Omental fat pad (tissue), 4 donors: ENCODE results near the gene ZSCAN4. TPM values are rescaled to one million over a fixed set of nuclear protein-coding genes. Genes with fewer than 3 reads are reported as not detected.

Experiments
- ATAC-seq: fragments of 150-250 bp; one replicate; pipeline ENCODE4 v1.9.1; 2016; ENCODE audit warnings: mild to moderate bottlenecking, moderate library complexity; ENCODE audit not compliant: low FRiP score
- DNase-seq: peaks from one replicate; pipeline ENCODE4 v3.0.0-alpha.2; 2019; ENCODE audit warnings: low spot score
- CTCF ChIP-seq, 3 donors: fragments of 450-650 bp; IDR thresholded peaks; one replicate each; pipeline ENCODE4 v1.5.1; 2016 to 2017; ENCODE audit warnings: antibody characterized with exemption in 3 of 3, mild to moderate bottlenecking in 3 of 3, moderate library complexity in 2 of 3
- total RNA-seq, 4 donors: library from RNA; depleted of rRNA; stranded (reverse); fragments of >200 nt; gene quantifications; one replicate each; pipeline ENCODE4 v1.1.0, GENCODE V29; 2016

The ZSCAN4 gene
- total RNA-seq, 4 donors from 2014 or later: not detected

GRCh38 chr19:57719901-57720519, 51.3 kb downstream of the ZSCAN4 start:
- TF ChIP-seq CTCF (IDR thresholded peaks at IDR 0.05): no peak
- DNase-seq (no peak), ATAC-seq (no peak)

- DNase-seq (no peak), ATAC-seq (no peak)
- no peak for TF ChIP-seq CTCF (IDR thresholded peaks at IDR 0.05)
These were observed 52.1 kb downstream of the ZSCAN4 start for GRCh38 chr19:57720878-57721277.

Other genes starting within 250 kb of the ZSCAN4 start
- gene ZNF749, start 233.6 kb upstream of the ZSCAN4 start, total RNA-seq: 10 to 100 TPM in 1 of 4 donors, 1 to 10 TPM in 3; 3.3 to 18.0 (median 7.6) TPM
- gene VN1R1, start 211.8 kb upstream of the ZSCAN4 start, total RNA-seq: under 1 TPM in 3 of 4 donors, not detected in 1; 0.19 to 0.48 (median 0.44) TPM
- gene ZNF772, start 191.4 kb upstream of the ZSCAN4 start, total RNA-seq: 10 to 100 TPM in 1 of 4 donors, 1 to 10 TPM in 3; 4.5 to 17.2 (median 8.6) TPM
- gene ZNF419, start 181.2 kb upstream of the ZSCAN4 start, total RNA-seq: 10 to 100 TPM in 3 of 4 donors, 1 to 10 TPM in 1; 5.8 to 14.8 (median 12.5) TPM
- gene ZNF773, start 169.0 kb upstream of the ZSCAN4 start, total RNA-seq: 10 to 100 TPM in 2 of 4 donors, 1 to 10 TPM in 2; 5.7 to 15.5 (median 9.6) TPM
- 1 to 10 TPM; 2.4 to 6.6 (median 4.9) TPM for gene ZNF549, start 141.6 kb upstream of the ZSCAN4 start, total RNA-seq
- 1 to 10 TPM; 3.7 to 8.8 (median 6.9) TPM for gene ZNF550, start 109.1 kb upstream of the ZSCAN4 start, total RNA-seq
- 1 to 10 TPM; 2.0 to 6.0 (median 3.7) TPM for gene ZNF416, start 90.0 kb upstream of the ZSCAN4 start, total RNA-seq
- 1 to 10 TPM; 1.3 to 3.5 (median 2.5) TPM for gene ZIK1, start 84.8 kb upstream of the ZSCAN4 start, total RNA-seq
- 1 to 10 TPM in 3 of 4 donors, under 1 TPM in 1; 0.65 to 3.6 (median 3.0) TPM for gene ZNF530, start 69.0 kb upstream of the ZSCAN4 start, total RNA-seq
- 10 to 100 TPM in 3 of 4 donors, 1 to 10 TPM in 1; 9.6 to 25.1 (median 13.8) TPM for gene ZNF134, start 54.7 kb upstream of the ZSCAN4 start, total RNA-seq
- 10 to 100 TPM in 1 of 4 donors, 1 to 10 TPM in 3; 5.3 to 15.0 (median 9.2) TPM for gene ZNF211, start 35.8 kb upstream of the ZSCAN4 start, total RNA-seq
- 10 to 100 TPM in 1 of 4 donors, 1 to 10 TPM in 3; 7.3 to 22.2 (median 8.1) TPM for gene ZNF551, start 13.0 kb downstream of the ZSCAN4 start, total RNA-seq
- gene ZNF154, start 40.3 kb downstream of the ZSCAN4 start, total RNA-seq: 1 to 10 TPM; 1.4 to 4.4 (median 2.8) TPM
- 10 to 100 TPM in 1 of 4 donors, 1 to 10 TPM in 3; 3.0 to 10.2 (median 6.3) TPM for gene ZNF671, start 58.7 kb downstream of the ZSCAN4 start, total RNA-seq
- 10 to 100 TPM in 2 of 4 donors, 1 to 10 TPM in 2; 5.3 to 18.1 (median 10.1) TPM for gene ZNF776, start 77.9 kb downstream of the ZSCAN4 start, total RNA-seq
- 10 to 100 TPM; 14.3 to 21.1 (median 17.4) TPM for gene ZNF586, start 100.7 kb downstream of the ZSCAN4 start, total RNA-seq
- gene ZNF552, start 146.0 kb downstream of the ZSCAN4 start, total RNA-seq: 10 to 100 TPM in 1 of 4 donors, 1 to 10 TPM in 3; 5.7 to 17.3 (median 8.8) TPM
- 10 to 100 TPM; 12.7 to 39.0 (median 19.0) TPM for gene ZNF587B, start 161.4 kb downstream of the ZSCAN4 start, total RNA-seq
- gene ZNF587, start 180.9 kb downstream of the ZSCAN4 start, total RNA-seq: 10 to 100 TPM; 11.8 to 36.3 (median 19.9) TPM
- gene ZNF814, start 220.1 kb downstream of the ZSCAN4 start, total RNA-seq: 10 to 100 TPM; 13.3 to 25.9 (median 15.1) TPM
- 10 to 100 TPM; 10.8 to 13.2 (median 11.0) TPM for gene ZNF417, start 247.7 kb downstream of the ZSCAN4 start, total RNA-seq